Hippocampal formation (tissue), 2 donors: Measurements from ENCODE around the gene ABHD4.
"Not testable (repeated sequence)": the region's sequence is repeated elsewhere in the genome, so short reads cannot be mapped to it uniquely, and the experiment has no call there.

ENCODE experiments used
- DNase-seq, 2 donors: peaks; one replicate each; lab custom pipeline; 2025; lab: John Stamatoyannopoulos, UW

ABHD4 gene

GRCh38 chr14:22598099-22598895 is at the start of gene ABHD4:
ABHD4 (plus strand) TSS chr14:22598300; CDS start chr14:22598307, 7 bp downstream.
- peak; percentile 77 to 82 for DNase-seq

- DNase-seq = no peak
Measured at GRCh38 chr14:22549324-22549962, 48.7 kb upstream of the ABHD4 start.

GRCh38 chr14:22549981-22550673 is 48.0 kb upstream of the ABHD4 start:
- no peak for DNase-seq

GRCh38 chr14:22551605-22551997 is 46.5 kb upstream of the ABHD4 start:
- DNase-seq = peak in 1 of 2 donors; percentile 6

- DNase-seq = no peak
Measured at GRCh38 chr14:22552001-22552826, 45.9 kb upstream of the ABHD4 start.

- no peak for DNase-seq
Measured at GRCh38 chr14:22552827-22553076, 45.3 kb upstream of the ABHD4 start.

GRCh38 chr14:22553445-22553844 is 44.7 kb upstream of the ABHD4 start:
- DNase-seq = no peak

GRCh38 chr14:22553861-22554497 is 44.1 kb upstream of the ABHD4 start:
- not testable (repeated sequence) for DNase-seq

GRCh38 chr14:22554498-22555383 is 43.4 kb upstream of the ABHD4 start:
- no peak for DNase-seq

GRCh38 chr14:22555384-22556011 is 42.6 kb upstream of the ABHD4 start:
- DNase-seq = no peak

GRCh38 chr14:22556021-22556989 is 41.8 kb upstream of the ABHD4 start:
- no peak for DNase-seq

- DNase-seq = peak; percentile 56 to 60
Measured at GRCh38 chr14:22556990-22557623, 41.0 kb upstream of the ABHD4 start.

GRCh38 chr14:22557846-22558220 is 40.3 kb upstream of the ABHD4 start:
- no peak for DNase-seq

- no peak for DNase-seq
Measured at GRCh38 chr14:22558221-22558913, 39.7 kb upstream of the ABHD4 start.

- DNase-seq = no peak
Measured at GRCh38 chr14:22559041-22559440, 39.1 kb upstream of the ABHD4 start.

GRCh38 chr14:22560662-22561365 is 37.3 kb upstream of the ABHD4 start:
- no peak for DNase-seq

- DNase-seq = no peak
Measured at GRCh38 chr14:22561366-22561660, 36.8 kb upstream of the ABHD4 start.
